Endothelial cell of umbilical vein (primary cell): ENCODE measurements around the gene SCN4A.

Experiments
- EZH2 ChIP-seq: IDR thresholded peaks from 2 replicates; pipeline ENCODE4 v1.6.1; 2012; ENCODE audit warnings: borderline replicate concordance, low read depth, mild to moderate bottlenecking, moderate library complexity, low read length, inconsistent platforms; ENCODE audit not compliant: severe bottlenecking
- POLR2A ChIP-seq: IDR thresholded peaks from 2 replicates; pipeline ENCODE4 v1.6.1; 2012; ENCODE audit warnings: low read depth, mild to moderate bottlenecking, control low read depth, low read length
- POLR2AphosphoS5 ChIP-seq: IDR thresholded peaks from 2 replicates; pipeline ENCODE4 v1.6.1; 2012; ENCODE audit warnings: low read depth, mild to moderate bottlenecking, control low read depth, low read length, moderate library complexity; ENCODE audit not compliant: insufficient read depth
- TF ChIP-seq, protein P1 (sequence below), 2 donors: IDR thresholded peaks; 1 replicate in 1 of 2; 2 replicates in 1 of 2; pipeline ENCODE4 v1.5.1; 2011; ENCODE audit warnings: low read length in 2 of 2, mild to moderate bottlenecking in 2 of 2, moderate library complexity in 2 of 2, control low read depth in 1 of 2, inconsistent platforms in 1 of 2, low read depth in 1 of 2; ENCODE audit not compliant: insufficient read depth in 1 of 2; ENCODE audit errors: extremely low read depth in 1 of 2

DNA sequence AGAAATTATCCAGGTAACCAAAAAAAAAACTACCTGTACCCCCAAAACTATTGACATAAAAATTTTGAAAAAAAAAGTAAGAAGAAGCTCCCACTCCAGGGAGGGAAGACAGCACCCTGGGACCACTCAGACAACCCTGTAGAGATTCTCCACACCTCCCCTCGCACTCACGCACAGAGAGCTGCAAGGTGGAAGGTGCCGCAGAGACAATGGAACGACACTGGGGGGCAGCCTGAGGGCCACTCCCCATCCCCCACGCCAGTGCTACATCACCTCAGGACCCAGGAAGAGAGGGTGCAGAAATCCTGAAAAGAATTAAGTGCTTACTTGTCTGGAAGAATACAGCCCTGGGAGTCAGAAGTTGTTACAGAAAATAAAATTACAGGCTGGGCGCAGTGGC is 35.4 kb downstream of the SCN4A start:
- no peak for TF ChIP-seq EZH2
- no peak for TF ChIP-seq POLR2A
- no peak for TF ChIP-seq POLR2AphosphoS5
- TF ChIP-seq, protein P1, sequence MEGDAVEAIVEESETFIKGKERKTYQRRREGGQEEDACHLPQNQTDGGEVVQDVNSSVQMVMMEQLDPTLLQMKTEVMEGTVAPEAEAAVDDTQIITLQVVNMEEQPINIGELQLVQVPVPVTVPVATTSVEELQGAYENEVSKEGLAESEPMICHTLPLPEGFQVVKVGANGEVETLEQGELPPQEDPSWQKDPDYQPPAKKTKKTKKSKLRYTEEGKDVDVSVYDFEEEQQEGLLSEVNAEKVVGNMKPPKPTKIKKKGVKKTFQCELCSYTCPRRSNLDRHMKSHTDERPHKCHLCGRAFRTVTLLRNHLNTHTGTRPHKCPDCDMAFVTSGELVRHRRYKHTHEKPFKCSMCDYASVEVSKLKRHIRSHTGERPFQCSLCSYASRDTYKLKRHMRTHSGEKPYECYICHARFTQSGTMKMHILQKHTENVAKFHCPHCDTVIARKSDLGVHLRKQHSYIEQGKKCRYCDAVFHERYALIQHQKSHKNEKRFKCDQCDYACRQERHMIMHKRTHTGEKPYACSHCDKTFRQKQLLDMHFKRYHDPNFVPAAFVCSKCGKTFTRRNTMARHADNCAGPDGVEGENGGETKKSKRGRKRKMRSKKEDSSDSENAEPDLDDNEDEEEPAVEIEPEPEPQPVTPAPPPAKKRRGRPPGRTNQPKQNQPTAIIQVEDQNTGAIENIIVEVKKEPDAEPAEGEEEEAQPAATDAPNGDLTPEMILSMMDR (IDR thresholded peaks at IDR 0.05; ENCODE audit: extremely low read depth in 1 of 2, insufficient read depth in 1 of 2, low read depth in 1 of 2, low read length in 2 of 2) = no peak
